Stimulated activated CD8-positive, alpha-beta memory T cell treated with anti-CD3 and anti-CD28 coated beads, Interleukin-4, amount 100 ng/mL, for 24 hours (primary cell): ENCODE measurements around the gene TNF.
A peak's percentile ranks its signal among the peaks of the same experiment; 100 is the strongest.

ENCODE experiments used
- DNase-seq: peaks from one replicate; pipeline ENCODE4 v3.0.0-alpha.2; 2020; ENCODE audit warnings: low read depth

The TNF gene

DNA sequence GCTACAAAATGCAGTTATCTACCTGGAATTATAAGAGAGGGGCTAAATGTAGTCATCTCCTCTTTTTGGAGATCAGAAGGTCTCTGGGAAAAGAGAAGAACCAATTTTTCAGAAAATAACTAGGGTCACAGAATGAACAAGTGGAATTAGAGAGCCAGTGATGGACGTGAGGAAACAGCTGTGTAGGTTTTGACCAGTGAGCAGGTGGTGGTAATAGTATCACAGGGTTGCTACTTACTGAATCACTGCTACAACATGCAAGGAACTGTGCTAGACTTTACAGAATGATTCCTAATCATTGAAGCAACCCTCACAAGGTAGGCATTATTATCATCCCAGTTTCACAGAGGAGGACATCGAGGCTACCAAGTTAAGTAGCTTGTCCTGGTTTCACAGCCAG is 30.7 kb upstream of the TNF start:
- no peak for DNase-seq

DNA sequence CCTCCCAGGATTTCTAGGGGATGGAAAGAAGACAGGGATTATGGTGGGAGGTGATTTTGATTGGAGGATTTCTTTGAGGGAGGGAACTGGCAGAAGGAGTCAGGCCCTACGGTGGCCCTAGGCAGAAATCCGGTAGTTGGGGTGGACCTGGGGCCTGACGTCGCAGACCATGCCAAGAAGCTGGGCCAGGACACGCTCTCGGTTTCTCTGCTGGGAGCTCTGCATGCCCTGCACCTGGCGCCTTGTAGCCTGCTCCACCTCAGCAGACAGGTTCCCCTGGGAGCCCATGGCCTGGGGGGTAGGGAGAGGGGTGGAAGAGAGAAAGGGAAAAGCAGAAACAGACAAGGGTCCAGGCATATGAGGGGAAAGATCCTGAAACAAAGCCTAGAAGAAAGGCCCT is 30.1 kb upstream of the TNF start:
- no peak for DNase-seq

DNA sequence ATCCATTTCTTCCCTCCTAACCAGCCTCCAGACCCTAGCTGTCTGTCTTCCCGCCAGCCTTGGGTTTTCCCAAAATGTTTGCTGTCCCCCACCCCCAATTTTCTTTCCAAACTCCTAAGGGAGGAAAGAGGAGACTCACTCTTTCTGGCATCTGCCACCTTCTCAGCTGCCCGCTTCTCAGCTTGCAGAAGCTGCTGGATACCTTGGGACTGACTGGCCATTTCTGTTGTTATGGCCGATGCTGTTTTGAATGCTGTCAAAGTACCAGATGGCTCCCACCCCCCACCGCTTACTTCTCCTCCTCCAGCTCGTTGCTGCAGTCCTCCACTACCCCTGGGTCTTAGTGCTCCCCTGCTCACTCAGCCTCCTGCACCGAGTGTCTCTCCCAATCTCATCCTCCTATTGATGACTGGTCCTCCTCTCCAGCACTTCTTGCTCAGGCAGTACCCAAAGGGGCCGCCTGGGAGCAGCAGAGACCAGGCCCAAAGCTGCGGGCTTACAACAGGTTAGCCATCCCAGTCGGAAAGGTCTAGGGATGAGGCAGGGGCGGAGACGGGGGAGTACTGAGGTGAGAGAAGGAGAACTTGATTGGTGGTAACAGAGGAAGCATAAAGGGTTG is 28.9 kb upstream of the TNF start, which contains the start of gene ATP6V1G2:
Gene ATP6V1G2 (minus strand): TSS at position 270 of the 619 bp plus-strand sequence. CDS start 49 bp downstream, at position 221.
- DNase-seq = peak; percentile 80

DNA sequence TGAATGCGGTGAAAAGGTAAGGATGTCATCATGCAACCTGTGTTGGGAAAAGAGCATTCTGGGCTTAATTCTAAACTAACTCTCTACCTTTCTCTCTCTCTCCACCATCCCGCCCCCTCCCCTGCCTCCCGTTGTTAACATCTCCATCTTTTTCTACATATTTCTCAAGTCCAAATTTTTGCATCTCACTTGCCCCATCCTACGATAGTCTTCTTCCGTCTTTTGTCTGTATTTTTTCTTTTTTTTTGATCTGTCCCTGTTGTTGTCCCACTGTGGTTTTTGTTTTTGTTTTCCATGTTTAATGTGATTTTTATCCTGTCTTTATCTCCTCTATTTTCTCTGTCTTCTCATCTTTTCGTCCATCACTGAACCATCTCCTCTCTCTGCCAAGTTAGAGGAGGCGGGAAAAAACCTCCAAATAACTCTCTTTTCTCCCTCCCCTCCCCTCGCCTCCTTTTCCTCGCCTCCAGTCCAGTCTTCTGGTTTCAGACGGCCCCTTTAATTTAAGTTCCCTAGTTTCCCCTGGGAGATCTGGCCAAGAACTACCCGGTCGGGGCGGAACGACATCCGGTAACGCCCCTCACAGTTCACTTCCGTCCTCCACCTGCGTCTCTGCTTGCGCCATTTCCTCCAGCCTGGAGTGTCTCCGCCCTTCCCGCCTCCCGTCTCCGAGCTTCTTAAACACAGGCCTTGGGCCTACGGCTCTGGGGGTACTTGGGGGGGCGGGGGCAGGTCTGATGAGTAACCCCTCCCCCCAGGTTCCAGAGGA is 28.2 kb upstream of the TNF start, which contains the start of gene NFKBIL1:
Gene NFKBIL1 (plus strand): TSS at position 651 of the 769 bp plus-strand sequence. CDS start 87 bp downstream, at position 738.
- DNase-seq = peak; percentile 89

DNA sequence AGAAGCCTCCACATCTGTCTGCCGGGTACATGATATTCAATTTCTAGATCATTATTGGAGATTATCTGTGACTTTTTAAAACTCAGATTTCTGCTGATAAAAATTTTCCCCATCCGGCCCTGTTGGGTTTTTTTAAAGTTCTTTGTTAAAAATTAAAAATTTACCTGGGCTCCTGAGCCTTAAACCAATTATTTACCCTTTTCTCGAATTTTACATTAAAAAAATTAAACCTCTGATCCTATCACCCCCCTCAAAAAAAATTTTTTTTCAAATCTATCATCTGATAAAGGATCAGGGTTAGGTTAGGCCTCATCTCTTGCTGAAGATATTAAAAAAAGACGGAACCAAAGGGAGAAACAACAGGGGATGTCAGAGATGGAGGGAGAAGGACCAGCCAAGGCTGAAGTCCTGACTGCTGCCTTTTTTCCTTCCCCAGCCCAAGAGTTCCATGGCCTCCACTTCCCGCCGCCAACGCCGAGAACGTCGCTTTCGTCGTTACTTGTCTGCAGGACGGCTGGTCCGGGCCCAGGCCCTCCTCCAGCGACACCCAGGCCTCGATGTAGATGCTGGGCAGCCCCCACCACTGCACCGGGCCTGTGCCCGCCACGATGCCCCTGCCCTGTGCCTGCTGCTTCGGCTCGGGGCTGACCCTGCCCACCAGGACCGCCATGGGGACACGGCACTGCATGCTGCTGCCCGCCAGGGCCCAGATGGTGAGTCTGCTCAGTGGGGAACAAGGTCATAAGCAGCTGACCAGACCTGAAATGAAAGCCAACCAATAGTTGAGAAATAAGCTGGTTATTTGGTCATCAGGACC is 27.4 kb upstream of the TNF start:
- no peak for DNase-seq

- no peak for DNase-seq
These were observed 26.9 kb upstream of the TNF start for GRCh38 chr6:31548544-31548873.

DNA sequence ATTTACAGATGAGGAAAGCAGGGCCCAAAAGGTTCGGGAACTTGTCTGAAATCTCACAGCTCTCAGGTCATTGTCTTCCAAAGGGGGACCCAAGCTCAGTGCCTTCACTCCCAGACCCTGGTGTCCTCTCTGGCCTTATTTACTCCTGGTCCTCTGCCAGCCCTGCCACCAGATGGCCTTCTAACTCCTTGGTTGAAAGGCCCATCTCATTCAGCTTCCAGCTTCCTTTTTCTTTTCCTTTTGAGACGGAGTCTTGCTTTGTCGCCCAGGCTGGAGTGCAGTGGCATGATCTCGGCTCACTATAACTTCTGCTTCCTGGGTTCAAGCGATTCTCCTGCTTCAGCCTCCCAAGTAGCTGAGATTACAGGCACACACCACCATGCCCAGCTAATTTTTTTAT is 24.0 kb upstream of the TNF start:
- DNase-seq = peak; percentile 44

DNA sequence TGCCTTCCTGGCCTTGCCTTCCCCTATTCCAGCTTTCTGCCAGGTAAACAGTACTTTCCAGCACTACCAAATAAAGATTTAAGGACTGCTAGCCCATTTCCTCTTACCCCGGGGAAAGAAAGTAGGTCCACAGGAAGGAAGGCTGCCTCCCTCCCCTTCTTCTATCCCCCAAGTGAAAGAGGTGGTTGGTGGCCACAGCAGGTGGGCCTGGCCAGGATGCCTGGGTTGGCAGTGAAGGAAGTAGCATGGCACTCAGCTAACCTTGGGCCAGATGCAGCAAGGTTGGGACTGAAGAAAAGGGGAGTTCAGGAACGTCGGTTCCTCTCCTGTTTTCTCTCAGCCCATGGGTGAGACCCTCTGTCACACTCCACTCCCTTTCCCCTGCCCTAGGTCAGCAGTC is 19.1 kb upstream of the TNF start:
- DNase-seq = no peak

GRCh38 chr6:31557443-31558317 is 17.7 kb upstream of the TNF start:
- DNase-seq = no peak

DNA sequence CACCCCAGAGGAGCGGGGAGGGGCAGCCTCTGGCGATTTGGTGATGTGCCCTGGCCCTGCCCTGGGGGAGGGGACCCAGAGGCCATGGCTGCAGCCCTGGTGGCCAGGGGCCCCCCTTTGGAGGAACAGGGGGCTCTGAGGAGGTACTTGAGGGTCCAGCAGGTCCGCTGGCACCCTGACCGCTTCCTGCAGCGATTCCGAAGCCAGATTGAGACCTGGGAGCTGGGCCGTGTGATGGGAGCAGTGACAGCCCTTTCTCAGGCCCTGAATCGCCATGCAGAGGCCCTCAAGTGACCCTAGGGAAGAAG is 17.1 kb upstream of the TNF start:
- DNase-seq = no peak

DNA sequence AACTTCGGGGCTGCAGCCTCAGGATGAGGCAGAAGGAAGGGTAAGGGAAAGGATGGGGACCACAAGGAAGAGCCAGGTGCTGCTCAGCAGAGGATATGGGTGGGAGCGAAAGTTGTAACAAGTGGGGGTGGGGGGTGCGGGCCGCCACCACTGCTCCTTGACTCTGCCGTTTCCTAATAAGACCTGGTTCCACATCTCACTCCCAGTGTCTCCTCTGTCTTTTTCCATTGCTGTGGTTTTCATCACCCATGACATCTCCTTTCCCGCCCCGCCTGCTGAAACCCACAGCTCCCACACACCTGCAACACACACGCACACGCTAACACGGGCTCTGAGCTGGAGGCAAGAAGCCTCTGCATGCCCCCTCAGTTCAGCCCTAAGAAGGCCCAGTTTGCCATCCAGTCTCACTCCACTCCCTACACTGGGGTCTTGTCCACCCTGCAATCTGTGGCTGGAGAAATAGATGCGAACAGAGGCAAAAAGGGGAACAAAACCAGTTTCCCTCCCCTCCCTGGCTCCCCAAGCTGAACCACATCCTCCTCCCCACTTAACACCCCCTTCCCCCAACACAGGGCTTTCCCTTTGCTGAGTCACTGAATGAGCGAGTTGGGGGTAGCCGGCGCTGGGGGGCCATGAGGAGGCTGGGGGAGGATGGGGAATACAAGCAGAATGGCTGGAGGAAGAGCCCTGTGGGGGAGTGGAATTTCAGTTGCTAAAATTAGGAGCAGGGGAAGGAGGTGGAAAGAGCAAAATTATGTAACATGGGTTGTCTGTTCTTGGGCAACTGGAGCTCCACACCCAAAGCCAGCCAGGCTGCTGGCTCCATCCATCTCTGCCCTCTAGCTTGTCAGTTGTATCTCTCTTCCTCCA is 16.5 kb upstream of the TNF start:
- no peak for DNase-seq

DNA sequence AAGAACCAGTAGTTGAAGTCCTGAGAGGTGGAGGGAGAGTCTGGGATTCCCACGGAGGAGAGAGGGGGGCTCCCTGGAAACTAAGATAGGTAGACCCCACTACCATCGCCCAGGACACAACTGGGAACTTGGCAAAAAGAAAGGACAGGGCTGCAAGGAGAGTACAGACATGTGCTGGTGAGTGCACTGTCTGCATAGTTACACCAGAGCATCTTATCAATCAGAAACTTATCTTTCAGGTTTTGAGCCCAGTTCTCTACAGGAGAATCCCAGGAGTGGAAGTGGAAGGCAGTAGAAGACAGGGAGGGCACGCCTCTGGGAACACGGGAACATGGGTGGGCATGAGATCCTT is 15.8 kb upstream of the TNF start:
- DNase-seq = no peak

DNA sequence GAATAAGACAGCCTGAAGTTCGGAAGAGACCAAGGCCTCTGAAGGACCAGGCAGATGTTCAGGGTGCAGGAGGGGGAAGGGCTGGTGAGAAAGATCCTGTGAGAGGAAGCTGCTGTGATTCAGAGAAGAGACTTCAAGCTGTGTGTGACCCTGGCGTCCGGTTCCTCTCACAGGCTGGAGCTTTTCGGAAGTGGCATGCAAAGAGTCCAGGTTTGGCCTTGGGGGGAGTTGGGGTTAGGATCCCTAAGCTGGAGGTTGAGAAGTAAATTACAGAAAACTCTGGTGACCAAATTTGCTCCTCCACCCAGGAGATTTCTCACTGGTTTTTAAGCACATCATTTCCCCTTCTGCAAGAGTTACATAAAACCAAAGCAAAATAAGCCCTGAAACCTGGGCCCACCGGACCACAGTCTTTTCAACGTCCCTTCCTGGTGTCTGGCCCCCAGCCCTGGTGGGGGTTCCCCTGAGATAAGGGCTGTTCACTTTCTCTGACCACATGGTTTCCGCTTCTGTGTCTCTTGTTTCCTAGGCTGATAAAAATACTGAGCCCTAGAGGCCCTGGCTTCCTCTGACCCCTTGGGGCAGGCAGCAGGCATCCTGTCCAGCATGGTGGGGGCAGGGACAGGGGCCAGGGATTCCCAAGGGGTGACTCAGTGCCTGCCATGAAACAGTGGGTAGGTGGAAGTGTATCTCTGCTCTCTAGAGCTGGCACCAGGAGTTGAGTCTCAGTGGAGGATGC is 15.2 kb upstream of the TNF start:
- DNase-seq = no peak

DNA sequence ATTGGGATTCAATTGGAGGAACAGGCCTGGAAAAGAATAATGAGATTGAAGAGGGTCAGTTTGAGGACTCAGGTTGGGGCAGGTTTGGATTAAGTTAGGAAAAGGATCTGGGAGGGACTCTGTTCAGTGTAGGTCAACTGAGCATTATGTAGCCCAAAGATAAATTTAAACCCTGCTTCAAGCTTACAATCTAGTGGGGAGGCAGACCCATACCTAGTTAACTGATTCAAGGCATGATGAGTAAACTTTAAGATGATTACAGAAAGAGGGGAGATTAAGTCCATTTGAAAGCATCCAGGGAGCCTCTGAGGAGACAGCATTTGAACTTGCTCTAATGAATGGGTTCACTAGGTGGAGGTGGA is 14.7 kb upstream of the TNF start:
- DNase-seq = no peak

DNA sequence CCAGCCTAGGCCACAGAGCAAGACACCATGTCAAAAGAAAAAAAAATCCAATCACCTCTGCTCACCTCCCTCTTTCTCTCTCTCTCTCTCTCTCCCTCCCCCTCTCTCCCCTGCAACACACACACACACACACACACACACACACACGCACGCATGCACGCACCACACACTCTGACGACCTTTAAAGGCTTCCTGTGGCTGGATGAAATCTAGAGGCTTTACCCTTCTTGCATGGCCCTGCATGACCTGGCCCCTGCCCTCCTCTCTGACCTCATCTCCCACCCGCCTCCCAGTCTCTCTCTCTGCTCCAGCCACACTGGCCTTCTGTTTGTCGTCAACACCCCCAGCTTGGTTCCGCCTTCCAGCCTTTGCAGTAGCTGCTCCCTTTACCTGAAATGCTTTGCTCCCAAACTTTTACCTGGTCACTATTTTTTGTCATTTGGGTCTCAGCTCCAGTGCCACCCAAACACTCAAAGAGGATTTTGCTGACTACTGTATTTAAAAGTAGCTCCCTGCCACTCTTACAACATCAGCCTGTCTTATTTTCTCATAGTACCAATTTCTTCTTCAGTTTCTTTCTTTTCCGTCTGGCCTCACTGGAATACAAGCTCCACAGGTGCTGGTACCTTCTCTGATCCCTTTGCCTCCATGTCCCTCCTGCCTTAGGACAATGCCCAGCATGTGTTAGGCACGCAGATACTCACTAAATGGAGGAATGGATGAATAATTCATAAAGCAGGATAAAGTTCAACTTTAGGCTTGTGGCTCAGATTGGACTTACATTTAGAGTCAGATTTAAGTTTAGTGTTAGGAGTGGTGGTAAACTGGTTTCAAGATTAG is 7.6 kb upstream of the TNF start:
- no peak for DNase-seq

DNA sequence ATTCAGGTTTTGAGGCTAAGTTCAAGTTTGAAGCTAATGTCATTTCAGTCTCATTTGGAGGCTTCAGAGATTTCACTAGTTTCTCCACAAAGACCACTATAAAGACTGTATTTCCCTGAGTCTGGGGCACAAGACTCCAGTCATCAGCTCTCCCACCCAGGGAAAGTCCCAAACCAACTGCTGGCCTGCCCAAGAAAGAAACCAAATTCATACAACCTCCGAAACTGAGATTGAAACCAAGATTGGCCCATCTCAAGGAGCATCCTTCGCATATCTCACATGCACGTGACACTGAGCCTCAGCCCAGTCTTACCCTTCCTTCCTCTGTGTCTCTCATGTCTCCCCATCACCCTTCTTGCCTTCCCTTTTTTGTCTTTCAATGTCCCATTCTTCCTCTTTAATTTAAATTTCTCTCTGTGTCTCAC is 6.8 kb upstream of the TNF start:
- no peak for DNase-seq

- DNase-seq = no peak
These were observed 5.4 kb upstream of the TNF start for GRCh38 chr6:31569861-31570536.

- DNase-seq = peak; percentile 73
These were observed 3.1 kb upstream of the TNF start, which contains the start of gene LTA for GRCh38 chr6:31572041-31572911. Gene LTA, plus strand, starts transcription at chr6:31572289. Its CDS starts 454 bp downstream, at chr6:31572743.
